ENCODE measurements around the gene KRT2.

- TF ChIP-seq CTCF (IDR thresholded peaks at IDR 0.05) (no peak), EZH2 (IDR thresholded peaks at IDR 0.05; ENCODE audit: borderline replicate concordance, insufficient read depth, low read depth, low read length, poor library complexity, severe bottlenecking) (no peak)
Observed at GRCh38 chr12:52618216-52618615, 33.8 kb downstream of the KRT2 start, which contains the start of gene KRT73.

Measured in B cell (primary cell).